H9 (cell line): ENCODE results near the gene RNF20. TPM values are rescaled to one million over a fixed set of nuclear protein-coding genes. Genes with fewer than 3 reads are reported as not detected.

Experiments
- DNase-seq: peaks from one replicate; pipeline ENCODE4 v3.0.0-alpha.2; 2017
- H2AFZ ChIP-seq: one replicate; pipeline ENCODE4 v1.6.1; 2013; ENCODE audit warnings: mild to moderate bottlenecking, low read length, control low read depth, moderate library complexity
- H2AK5ac ChIP-seq: 2 replicates; pipeline ENCODE4 v1.6.1; 2013; ENCODE audit warnings: low read length, control low read depth, mixed read lengths; ENCODE audit not compliant: insufficient read length
- H2BK120ac ChIP-seq: one replicate; pipeline ENCODE4 v1.6.1; 2013; ENCODE audit warnings: low read depth, mild to moderate bottlenecking, low read length, control low read depth, inconsistent platforms; ENCODE audit not compliant: poor library complexity, severe bottlenecking
- H2BK12ac ChIP-seq: 2 replicates; pipeline ENCODE4 v1.6.1; 2013; ENCODE audit warnings: low read length, control low read depth, mixed read lengths, low read depth; ENCODE audit not compliant: insufficient read length
- H2BK15ac ChIP-seq: 2 replicates; pipeline ENCODE4 v1.6.1; 2013; ENCODE audit warnings: low read depth, low read length, control low read depth
- H2BK20ac ChIP-seq: one replicate; pipeline ENCODE4 v1.6.1; 2013; ENCODE audit warnings: low read depth, mild to moderate bottlenecking, low read length, control low read depth, inconsistent platforms; ENCODE audit not compliant: poor library complexity, severe bottlenecking
- H2BK5ac ChIP-seq: 2 replicates; pipeline ENCODE4 v1.6.1; 2013; ENCODE audit warnings: low read length, control low read depth, mixed read lengths; ENCODE audit not compliant: insufficient read length
- H3K14ac ChIP-seq: 2 replicates; pipeline ENCODE4 v1.6.1; 2013; ENCODE audit warnings: low read length, control low read depth; ENCODE audit not compliant: insufficient read depth
- H3K18ac ChIP-seq: 2 replicates; pipeline ENCODE4 v1.6.1; 2013; ENCODE audit warnings: low read depth, mild to moderate bottlenecking, mixed read lengths, low read length, control low read depth; ENCODE audit not compliant: insufficient read length
- H3K23ac ChIP-seq: 2 replicates; pipeline ENCODE4 v1.6.1; 2013; ENCODE audit warnings: low read length, control low read depth, mixed read lengths, low read depth; ENCODE audit not compliant: insufficient read length
- H3K23me2 ChIP-seq: 2 replicates; pipeline ENCODE4 v1.6.1; 2013; ENCODE audit warnings: low read depth, mild to moderate bottlenecking, mixed read lengths, low read length, control low read depth; ENCODE audit not compliant: insufficient read length, poor library complexity, severe bottlenecking
- H3K27ac ChIP-seq: 2 replicates; pipeline ENCODE4 v1.5.1; 2013; ENCODE audit warnings: low read length, control low read depth, mixed read lengths, low read depth; ENCODE audit not compliant: insufficient read length
- H3K27me3 ChIP-seq: 2 replicates; pipeline ENCODE4 v1.6.1; 2013; ENCODE audit warnings: low read length, control low read depth, inconsistent platforms; ENCODE audit not compliant: insufficient read depth
- H3K4ac ChIP-seq: 2 replicates; pipeline ENCODE4 v1.6.1; 2013; ENCODE audit warnings: low read depth, mild to moderate bottlenecking, control low read depth, inconsistent platforms, low read length, moderate library complexity
- H3K4me1 ChIP-seq: 2 replicates; pipeline ENCODE4 v1.6.1; 2013; ENCODE audit warnings: low read length, control low read depth, inconsistent platforms; ENCODE audit not compliant: insufficient read depth
- H3K4me2 ChIP-seq: 2 replicates; pipeline ENCODE4 v1.6.1; 2013; ENCODE audit warnings: low read length, control low read depth, mixed read lengths; ENCODE audit not compliant: insufficient read length, insufficient read depth
- H3K56ac ChIP-seq: 2 replicates; pipeline ENCODE4 v1.6.1; 2013; ENCODE audit warnings: low read depth, mild to moderate bottlenecking, mixed read lengths, low read length, control low read depth; ENCODE audit not compliant: insufficient read length
- H3K79me1 ChIP-seq: 2 replicates; pipeline ENCODE4 v1.6.1; 2013; ENCODE audit warnings: low read depth, mild to moderate bottlenecking, moderate library complexity, low read length, control low read depth, inconsistent platforms; ENCODE audit not compliant: insufficient read depth, poor library complexity, severe bottlenecking
- H3K79me2 ChIP-seq: 2 replicates; pipeline ENCODE4 v1.6.1; 2013; ENCODE audit warnings: low read length, control low read depth, inconsistent platforms; ENCODE audit not compliant: insufficient read depth
- H3K9ac ChIP-seq: 2 replicates; pipeline ENCODE4 v1.6.1; 2013; ENCODE audit warnings: low read length, control low read depth, mixed read lengths; ENCODE audit not compliant: insufficient read length; ENCODE audit errors: extremely low read depth
- H3K9me3 ChIP-seq: one replicate; pipeline ENCODE4 v1.6.1; 2013; ENCODE audit warnings: low read depth, low read length, inconsistent platforms; ENCODE audit not compliant: control insufficient read depth
- H3T11ph ChIP-seq: one replicate; pipeline ENCODE4 v1.6.1; 2013; ENCODE audit warnings: mild to moderate bottlenecking, low read length, control low read depth, inconsistent platforms
- H4K20me1 ChIP-seq: one replicate; pipeline ENCODE4 v1.6.1; 2013; ENCODE audit not compliant: control insufficient read depth, insufficient read length, insufficient read depth
- H4K5ac ChIP-seq: 2 replicates; pipeline ENCODE4 v1.6.1; 2013; ENCODE audit warnings: low read depth, mild to moderate bottlenecking, mixed read lengths, low read length, control low read depth; ENCODE audit not compliant: insufficient read length
- H4K8ac ChIP-seq: replicated peaks from 2 replicates; pipeline ENCODE4 v1.6.1; 2013; ENCODE audit warnings: low read length, control low read depth, mixed read lengths, low read depth; ENCODE audit not compliant: insufficient read length
- H4K91ac ChIP-seq: 2 replicates; pipeline ENCODE4 v1.6.1; 2013; ENCODE audit warnings: low read depth, mild to moderate bottlenecking, moderate library complexity, mixed read lengths, low read length, control low read depth; ENCODE audit not compliant: insufficient read length
- H3K27ac Mint-ChIP-seq, 3 experiments: 2 replicates in 2 of 3; 3 replicates in 1 of 3; pipeline ENCODE4 v1.8.0; 2020 to 2021; ENCODE audit warnings: mixed read lengths in 3 of 3, mild to moderate bottlenecking in 1 of 3, moderate library complexity in 1 of 3
- H3K27me3 Mint-ChIP-seq: 2 replicates; pipeline ENCODE4 v1.8.0; 2021; ENCODE audit warnings: low read depth, mild to moderate bottlenecking, moderate library complexity, mixed read lengths
- H3K36me3 Mint-ChIP-seq, 3 experiments: 2 replicates in 2 of 3; 3 replicates in 1 of 3; pipeline ENCODE4 v1.8.0; 2020 to 2021; ENCODE audit warnings: low read depth in 3 of 3, mixed read lengths in 3 of 3; ENCODE audit not compliant: insufficient read depth in 1 of 3
- H3K4me1 Mint-ChIP-seq, 2 experiments: 2 replicates each; pipeline ENCODE4 v1.8.0; 2020; ENCODE audit warnings: mixed read lengths in 2 of 2
- H3K4me3 Mint-ChIP-seq, 2 experiments: 2 replicates in 1 of 2; 3 replicates in 1 of 2; pipeline ENCODE4 v1.8.0; 2020 to 2021; ENCODE audit warnings: mild to moderate bottlenecking in 2 of 2, mixed read lengths in 2 of 2, moderate library complexity in 1 of 2
- H3K9me3 Mint-ChIP-seq, 2 experiments: 2 replicates in 1 of 2; 3 replicates in 1 of 2; pipeline ENCODE4 v1.8.0; 2020; ENCODE audit warnings: mild to moderate bottlenecking in 2 of 2, mixed read lengths in 2 of 2, moderate library complexity in 1 of 2
- CTCF ChIP-seq: fragments of 200-600 bp; sonication (generic); conservative IDR thresholded peaks from 3 replicates; pipeline ENCODE4 v1.8.0; 2021; ENCODE audit warnings: antibody characterized with exemption, mild to moderate bottlenecking
- WGBS: extraction: QIAGEN DNeasy Blood & Tissue Kit; methylation state at CpG from one replicate; pipeline ENCODE4 v1.1.7; 2013; ENCODE audit warnings: missing lambda C conversion rate, low lambda C conversion rate, mixed read lengths; ENCODE audit not compliant: insufficient read length; ENCODE audit errors: extremely low coverage; 5-methylcytosine and 5-hydroxymethylcytosine counted together
- total RNA-seq: library from RNA; stranded (reverse); gene quantifications from 2 replicates; pipeline ENCODE4 v1.2.1, GENCODE V29; 2021

Gene RNF20
- total RNA-seq, 1 experiment from 2014 or later, result 48.5 TPM

- Mint-ChIP-seq H3K27me3 (no peaks in the 10 kb centered on the region), H3K4me1 (peaks cover 5 to 6% of the 10 kb centered on the region in 2 experiments; a peak in 2 of 4 replicates), H3K27ac (no peak overlapping the region), H3K9me3 (no peaks in the 10 kb centered on the region), H3K36me3 (peaks cover 6 to 11% (median 9%) of the 10 kb centered on the region in 3 experiments; a peak in 6 of 7 replicates), H3K4me3 (no peak overlapping the region)
- Histone ChIP-seq H2BK5ac (no peak overlapping the region), H3K27me3 (no peaks in the 10 kb centered on the region), H3K4me2 (no peak overlapping the region), H3K23me2 (peaks cover 8% of the 10 kb centered on the region), H4K20me1 (no peaks in the 10 kb centered on the region), H3K79me2 (peaks cover 3% of the 10 kb centered on the region; the same call in 1 of the 2 replicates), H4K5ac (no peak overlapping the region), H2BK120ac (no peak overlapping the region), H2AK5ac (no peak overlapping the region), H3K9me3 (no peaks in the 10 kb centered on the region), H3T11ph (no peak overlapping the region), H3K9ac (no peak overlapping the region), H2AFZ (no peak overlapping the region), H3K18ac (no peak overlapping the region), H2BK15ac (no peak overlapping the region), H2BK12ac (no peak overlapping the region), H3K79me1 (peaks cover 4% of the 10 kb centered on the region), H3K56ac (no peak overlapping the region), H3K23ac (no peak overlapping the region), H4K8ac (no peak overlapping the region), H3K4me1 (no peaks in the 10 kb centered on the region), H4K91ac (no peak overlapping the region), H3K27ac (no peak overlapping the region), H2BK20ac (no peak overlapping the region), H3K4ac (no peak overlapping the region), H3K14ac (no peak overlapping the region)
- WGBS, result no CpG with 5 or more reads among the region's 2 CpGs
- TF ChIP-seq CTCF, result no peak
- peak; percentile 33 for DNase-seq
These were observed 3.3 kb downstream of the RNF20 start for GRCh38 chr9:101536938-101537337.
